Activated CD4-positive, alpha-beta T cell treated with anti-CD3 and anti-CD28 coated beads for 36 hours (primary cell): ENCODE data around the gene MORF4L1. TPM values are rescaled to one million over a fixed set of nuclear protein-coding genes. Genes with fewer than 3 reads are reported as not detected.

Experiments
- ATAC-seq: fragments of 200-7000 bp; cut with Tn5 transposase; one replicate; pipeline ENCODE4 v1.10.0; 2021; ENCODE audit warnings: mild to moderate bottlenecking, moderate library complexity
- CTCF ChIA-PET: fragments of 350-600 bp; sonication (Branson Sonifier 250); formaldehyde crosslinking; loops from one replicate; lab custom pipeline; 2021; ENCODE audit warnings: antibody characterized with exemption; lab: Charles Lee
- POLR2A ChIA-PET: fragments of 350-600 bp; sonication (Branson Sonifier 250); formaldehyde crosslinking; loops from one replicate; lab custom pipeline; 2021; ENCODE audit warnings: antibody characterized with exemption, inconsistent platforms; lab: Charles Lee
- DNase-seq: peaks from one replicate; pipeline ENCODE4 v3.0.0-alpha.2; 2020
- H3K27ac Mint-ChIP-seq: one replicate; pipeline ENCODE4 v1.8.0; 2021; ENCODE audit warnings: mixed read lengths
- H3K27me3 Mint-ChIP-seq: one replicate; pipeline ENCODE4 v1.8.0; 2021; ENCODE audit warnings: mixed read lengths
- H3K36me3 Mint-ChIP-seq: one replicate; pipeline ENCODE4 v1.8.0; 2021; ENCODE audit warnings: low read depth, mixed read lengths
- H3K4me1 Mint-ChIP-seq: one replicate; pipeline ENCODE4 v1.8.0; 2021; ENCODE audit warnings: mixed read lengths
- H3K4me3 Mint-ChIP-seq: one replicate; pipeline ENCODE4 v1.8.0; 2021; ENCODE audit warnings: mild to moderate bottlenecking, moderate library complexity, mixed read lengths
- H3K9me3 Mint-ChIP-seq: one replicate; pipeline ENCODE4 v1.8.0; 2021; ENCODE audit warnings: low read depth, mixed read lengths
- intact Hi-C, 2 experiments: fragments of 100-400 bp; cut with DNase I in 1 of 2; cut with micrococcal nuclease in 1 of 2; formaldehyde crosslinking; loops; one replicate each; pipeline versions ENCODE4 v1.14.2 to v1.15.1; 2022 to 2024; cut with DNase I, micrococcal nuclease
- total RNA-seq, 2 experiments: library from RNA; stranded (reverse); gene quantifications; one replicate each; pipeline ENCODE4 v1.2.3, GENCODE V29; 2021

Gene MORF4L1
- total RNA-seq, 2 experiments from 2014 or later = 260 to 353 TPM

DNA sequence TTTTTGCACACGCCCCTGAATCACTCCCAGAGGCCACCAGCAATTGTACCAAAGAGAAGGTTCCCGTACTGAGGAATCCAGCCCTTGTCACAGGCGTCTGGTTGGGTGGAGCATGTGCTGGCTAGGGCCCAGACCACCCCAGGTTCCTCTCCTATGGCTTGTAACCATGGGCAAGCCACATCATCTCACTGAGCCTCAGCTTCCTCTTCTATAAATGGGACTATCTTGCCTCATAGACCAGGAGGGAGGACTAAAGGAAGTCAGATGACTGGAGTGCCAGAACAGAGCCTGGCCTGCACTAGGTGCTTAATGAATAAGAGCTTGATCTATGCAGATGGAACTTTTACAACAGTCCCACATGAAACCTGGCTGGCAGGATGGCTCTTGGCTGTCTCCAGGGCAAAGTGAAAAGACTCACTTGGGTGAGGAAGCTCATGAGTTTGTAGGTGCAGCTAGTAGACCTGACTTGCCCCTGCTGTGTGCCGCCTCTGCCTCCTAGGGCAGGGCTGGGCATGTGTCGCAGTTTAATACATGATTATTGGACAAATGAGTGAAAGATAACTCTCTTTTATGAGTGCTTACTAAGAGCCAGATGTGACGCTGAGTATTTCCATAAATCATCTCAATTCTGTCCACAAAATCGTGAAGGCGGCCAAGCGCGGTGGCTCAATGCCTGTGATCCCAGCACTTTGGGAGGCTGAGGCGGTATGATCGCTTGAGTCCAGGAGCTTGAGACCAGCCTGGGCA, 42.8 kb downstream of the MORF4L1 start:
- intact Hi-C loops = no loop called here
- no peak overlapping the region for H3K4me3 Mint-ChIP-seq
- no peak overlapping the region for H3K27ac Mint-ChIP-seq
- peaks cover 2% of the 10 kb centered on the region for H3K4me1 Mint-ChIP-seq
- no peak for ATAC-seq
- POLR2A ChIA-PET = no interaction called here
- peaks cover 31% of the 10 kb centered on the region for H3K36me3 Mint-ChIP-seq
- CTCF ChIA-PET = no interaction called here
- no peaks in the 10 kb centered on the region for H3K9me3 Mint-ChIP-seq
- no peak for DNase-seq
- H3K27me3 Mint-ChIP-seq = no peaks in the 10 kb centered on the region

- ChIA-PET POLR2A (no interaction called here), CTCF (no interaction called here)
- no peak for ATAC-seq
- Mint-ChIP-seq H3K27me3 (no peaks in the 10 kb centered on the region), H3K9me3 (no peaks in the 10 kb centered on the region), H3K4me3 (no peak overlapping the region), H3K4me1 (no peaks in the 10 kb centered on the region), H3K27ac (no peak overlapping the region), H3K36me3 (peaks cover 28% of the 10 kb centered on the region)
- intact Hi-C loops = no loop called here
- DNase-seq = no peak
Observed at GRCh38 chr15:78916088-78916487, 43.4 kb downstream of the MORF4L1 start.

DNA sequence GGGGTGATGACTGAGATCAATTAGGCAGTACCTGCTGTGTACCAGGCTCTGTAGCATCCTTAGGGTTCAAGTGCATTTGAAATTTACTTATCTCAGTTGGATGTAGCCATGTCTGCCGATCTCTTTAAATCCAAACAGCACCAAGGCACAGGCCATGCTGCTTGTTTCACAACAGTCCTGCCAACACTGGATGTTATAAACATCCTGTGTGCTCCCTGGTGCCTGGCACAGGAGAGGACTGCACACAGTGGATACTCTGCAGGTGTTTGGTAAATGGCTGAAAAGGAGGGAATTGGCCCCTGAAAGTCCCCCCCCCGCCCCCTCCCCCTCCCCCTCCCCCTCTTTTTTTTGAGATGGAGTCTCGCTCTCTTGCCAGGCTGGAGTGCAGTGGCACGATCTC, 45.2 kb downstream of the MORF4L1 start:
- ChIA-PET CTCF (interaction anchor here (0.6 kb wide), 1 partner anchor 1113 kb away, joined by 3 read pairs; no protein-coding TSS in a partner anchor), POLR2A (no interaction called here)
- intact Hi-C loops = no loop called here
- H3K4me3 Mint-ChIP-seq = no peak overlapping the region
- no peak for DNase-seq
- H3K36me3 Mint-ChIP-seq = peaks cover 28% of the 10 kb centered on the region
- no peak for ATAC-seq
- H3K27me3 Mint-ChIP-seq = no peaks in the 10 kb centered on the region
- no peaks in the 10 kb centered on the region for H3K4me1 Mint-ChIP-seq
- H3K9me3 Mint-ChIP-seq = no peaks in the 10 kb centered on the region
- peak overlapping the region; percentile 19 for H3K27ac Mint-ChIP-seq

DNA sequence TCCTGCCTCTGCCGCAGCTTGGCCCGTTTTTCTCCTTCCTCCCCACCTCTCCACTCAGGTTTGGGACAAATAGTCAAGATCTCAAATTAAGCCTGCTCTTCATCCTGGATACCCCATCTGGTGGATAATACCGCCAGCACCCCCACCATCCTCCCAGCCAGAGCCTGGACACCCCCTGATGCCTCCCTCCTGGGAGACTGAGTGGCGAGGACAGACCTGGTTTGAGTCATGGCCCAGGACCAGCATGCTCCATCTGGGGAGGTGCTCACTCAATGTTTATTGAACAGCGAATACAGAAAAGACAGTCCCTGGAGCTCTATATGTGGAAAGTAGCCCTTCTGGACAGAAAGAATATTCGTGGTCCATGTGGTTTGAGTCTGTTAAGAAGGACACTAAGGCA, 48.8 kb downstream of the MORF4L1 start:
- intact Hi-C loops = no loop called here
- Mint-ChIP-seq H3K4me3 (no peak overlapping the region), H3K36me3 (peaks cover 24% of the 10 kb centered on the region), H3K27me3 (no peaks in the 10 kb centered on the region), H3K27ac (no peak overlapping the region), H3K9me3 (no peaks in the 10 kb centered on the region), H3K4me1 (no peaks in the 10 kb centered on the region)
- ChIA-PET CTCF (interaction anchor here (0.5 to 1.3 kb wide), 3 partner anchors 9 to 350 kb away, joined by 3 read pairs; no protein-coding TSS in a partner anchor), POLR2A (no interaction called here)
- DNase-seq = no peak
- no peak for ATAC-seq

DNA sequence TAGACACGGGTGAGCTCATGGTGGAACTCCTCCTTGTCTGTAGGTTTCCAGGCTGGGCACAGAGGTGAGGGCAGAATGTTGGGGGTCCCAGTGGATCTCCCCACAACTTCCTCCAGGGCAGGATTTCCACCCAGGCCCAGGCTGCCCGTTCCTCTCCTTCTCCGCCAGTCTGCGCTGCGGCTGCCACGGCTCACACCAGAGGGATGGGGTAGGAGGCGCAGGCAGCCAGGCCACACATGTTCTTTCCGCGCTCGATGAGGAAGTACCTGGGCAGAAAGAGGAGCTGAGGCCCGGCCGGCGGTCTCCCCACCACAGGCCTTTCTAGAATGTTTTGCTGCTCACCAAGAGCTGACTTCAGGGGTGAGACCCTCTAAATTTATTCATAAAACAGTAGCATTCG, 49.2 kb downstream of the MORF4L1 start:
- intact Hi-C loops = no loop called here
- H3K27me3 Mint-ChIP-seq = no peaks in the 10 kb centered on the region
- ATAC-seq (no peak), DNase-seq (no peak)
- H3K27ac Mint-ChIP-seq = no peak overlapping the region
- peaks cover 27% of the 10 kb centered on the region for H3K36me3 Mint-ChIP-seq
- H3K4me1 Mint-ChIP-seq = no peaks in the 10 kb centered on the region
- no peaks in the 10 kb centered on the region for H3K9me3 Mint-ChIP-seq
- ChIA-PET CTCF (interaction anchor here (0.7 to 1.3 kb wide), 5 partner anchors 9 to 350 kb away, joined by 3 read pairs; no protein-coding TSS in a partner anchor), POLR2A (no interaction called here)
- H3K4me3 Mint-ChIP-seq = no peak overlapping the region

- no peak overlapping the region for H3K4me3 Mint-ChIP-seq
- H3K36me3 Mint-ChIP-seq = peaks cover 28% of the 10 kb centered on the region
- H3K27ac Mint-ChIP-seq = no peak overlapping the region
- DNase-seq = no peak
- POLR2A ChIA-PET = no interaction called here
- H3K4me1 Mint-ChIP-seq = no peaks in the 10 kb centered on the region
- no peaks in the 10 kb centered on the region for H3K9me3 Mint-ChIP-seq
- ATAC-seq = no peak
- CTCF ChIA-PET = interaction anchor here (0.9 to 1.3 kb wide), 4 partner anchors 10 to 17 kb away, joined by 3 read pairs; no protein-coding TSS in a partner anchor
- H3K27me3 Mint-ChIP-seq = no peaks in the 10 kb centered on the region
- intact Hi-C loops = no loop called here
Observed at GRCh38 chr15:78922527-78922926, 49.8 kb downstream of the MORF4L1 start.

GRCh38 chr15:78923015-78923414, 50.3 kb downstream of the MORF4L1 start:
- Mint-ChIP-seq H3K36me3 (peaks cover 26% of the 10 kb centered on the region), H3K4me1 (no peaks in the 10 kb centered on the region), H3K9me3 (no peaks in the 10 kb centered on the region), H3K4me3 (no peak overlapping the region), H3K27ac (no peak overlapping the region), H3K27me3 (no peaks in the 10 kb centered on the region)
- intact Hi-C loops = no loop called here
- ChIA-PET POLR2A (no interaction called here), CTCF (interaction anchor here (0.9 to 1.2 kb wide), 3 partner anchors 12 to 17 kb away, joined by 3 read pairs; no protein-coding TSS in a partner anchor)
- ATAC-seq = no peak
- no peak for DNase-seq

DNA sequence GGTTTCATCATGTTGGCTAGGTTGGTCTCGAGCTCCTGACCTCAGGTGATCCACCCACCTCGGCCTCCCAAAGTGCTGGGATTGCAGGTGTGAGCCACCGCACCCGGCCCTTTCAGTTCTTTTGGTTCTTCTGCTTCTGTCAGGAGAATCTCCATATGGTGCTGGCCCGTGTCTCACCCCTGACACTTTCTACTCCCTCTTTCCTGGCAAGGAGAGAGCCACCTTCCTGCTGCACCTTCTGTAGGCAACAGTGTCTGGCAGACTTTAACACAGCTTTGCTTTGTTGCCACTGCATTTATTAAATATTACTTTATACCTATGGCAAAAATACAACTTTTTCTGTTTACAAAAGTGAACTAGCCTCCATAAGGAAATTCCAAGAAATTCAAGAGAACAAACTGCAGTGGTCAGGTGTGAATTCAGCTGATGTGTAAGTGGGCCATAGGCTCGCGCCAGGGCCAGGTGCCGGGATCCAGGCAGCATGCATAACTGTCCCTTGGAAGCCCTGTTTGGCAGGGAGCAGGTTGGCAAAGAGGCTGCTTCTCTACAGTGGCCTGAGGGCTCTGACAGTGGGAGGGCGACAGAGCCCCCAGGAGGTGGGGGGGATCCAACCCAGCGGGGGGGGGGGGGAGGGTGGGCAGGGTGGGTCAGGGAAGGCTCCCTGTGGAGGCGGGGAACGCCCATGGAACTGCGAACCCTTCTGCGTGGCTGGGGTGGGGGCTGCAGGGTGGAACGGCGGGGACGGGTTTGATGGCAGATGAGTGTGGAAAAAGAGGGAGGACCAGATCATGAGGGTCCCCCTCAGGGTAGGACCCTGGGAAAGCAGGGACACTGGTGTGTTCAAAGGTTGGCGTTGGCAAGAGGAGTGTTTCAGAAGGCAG, 51.0 kb downstream of the MORF4L1 start:
- no peak for DNase-seq
- H3K27ac Mint-ChIP-seq = no peak overlapping the region
- ChIA-PET POLR2A (no interaction called here), CTCF (interaction anchor here (0.6 kb wide), 1 partner anchor 185 kb away, joined by 4 read pairs; no protein-coding TSS in a partner anchor)
- no peaks in the 10 kb centered on the region for H3K27me3 Mint-ChIP-seq
- no peak overlapping the region for H3K4me3 Mint-ChIP-seq
- H3K9me3 Mint-ChIP-seq = no peaks in the 10 kb centered on the region
- H3K36me3 Mint-ChIP-seq = peaks cover 22% of the 10 kb centered on the region
- ATAC-seq = no peak
- H3K4me1 Mint-ChIP-seq = no peaks in the 10 kb centered on the region
- intact Hi-C loops = no loop called here

- ATAC-seq = no peak
- no peaks in the 10 kb centered on the region for H3K4me1 Mint-ChIP-seq
- no peaks in the 10 kb centered on the region for H3K9me3 Mint-ChIP-seq
- peaks cover 18% of the 10 kb centered on the region for H3K36me3 Mint-ChIP-seq
- no peak for DNase-seq
- no peak overlapping the region for H3K27ac Mint-ChIP-seq
- ChIA-PET POLR2A (no interaction called here), CTCF (interaction anchor here (0.6 to 1.6 kb wide), 2 partner anchors 14 to 47 kb away, joined by 3 to 5 read pairs; no protein-coding TSS in a partner anchor)
- H3K4me3 Mint-ChIP-seq = no peak overlapping the region
- H3K27me3 Mint-ChIP-seq = no peaks in the 10 kb centered on the region
- intact Hi-C loops = no loop called here
Observed at GRCh38 chr15:78925076-78925624, 52.5 kb downstream of the MORF4L1 start.

GRCh38 chr15:78925956-78926743, 53.5 kb downstream of the MORF4L1 start:
- Mint-ChIP-seq H3K36me3 (peaks cover 16% of the 10 kb centered on the region), H3K27me3 (no peaks in the 10 kb centered on the region), H3K4me3 (no peak overlapping the region), H3K27ac (no peak overlapping the region), H3K4me1 (no peaks in the 10 kb centered on the region), H3K9me3 (no peaks in the 10 kb centered on the region)
- no peak for ATAC-seq
- POLR2A ChIA-PET = no interaction called here
- CTCF ChIA-PET = interaction anchor here (1.6 kb wide), 1 partner anchor 15 kb away, joined by 5 read pairs; no protein-coding TSS in a partner anchor
- no peak for DNase-seq
- intact Hi-C loops = no loop called here
